PC-3 (cell line): Measurements from ENCODE around the gene KDM4B. TPM values are rescaled to one million over a fixed set of nuclear protein-coding genes. Genes with fewer than 3 reads are reported as not detected.

Source experiments
- ATAC-seq: fragments of 200-7000 bp; cut with Tn5 transposase; 2 replicates; pipeline ENCODE4 v1.9.1; 2020; ENCODE audit warnings: mild to moderate bottlenecking, moderate library complexity
- BruUV-seq: library from RNA; stranded (reverse); fragments of 400-500 nt; replicated peaks from 2 replicates; lab custom pipeline; 2021; lab: Mats Ljungman, UMichigan
- CTCF ChIA-PET: fragments of 300-600 bp; sonication (Branson Sonifier 250); formaldehyde crosslinking; loops from one replicate; lab custom pipeline; 2022; ENCODE audit warnings: antibody characterized with exemption; lab: Charles Lee
- POLR2A ChIA-PET: fragments of 300-600 bp; sonication (Branson Sonifier 250); formaldehyde crosslinking; loops from one replicate; lab custom pipeline; 2022; ENCODE audit warnings: antibody characterized with exemption; ENCODE audit not compliant: unreplicated experiment; lab: Charles Lee
- DNase-seq: peaks from one replicate; pipeline ENCODE4 v3.0.0-alpha.2; 2015
- H2AFZ ChIP-seq: fragments of 300-600 bp; sonication (generic); 2 replicates; pipeline ENCODE4 v1.6.0; 2016; ENCODE audit warnings: antibody characterized with exemption, low read length
- H3F3A ChIP-seq: fragments of 300-600 bp; sonication (generic); one replicate; pipeline ENCODE4 v1.6.0; 2017; ENCODE audit warnings: antibody characterized with exemption, low read length, control low read depth, mild to moderate bottlenecking; ENCODE audit not compliant: unreplicated experiment
- H3K27ac ChIP-seq: fragments of 300-600 bp; sonication (generic); 2 replicates; pipeline ENCODE4 v1.5.1; 2016; ENCODE audit warnings: mild to moderate bottlenecking, low read length
- H3K27me3 ChIP-seq: fragments of 300-600 bp; sonication (generic); 2 replicates; pipeline ENCODE4 v1.6.1; 2016; ENCODE audit warnings: low read length, mixed read lengths
- H3K36me3 ChIP-seq: fragments of 300-600 bp; sonication (generic); 2 replicates; pipeline ENCODE4 v1.6.1; 2016; ENCODE audit warnings: low read depth, mixed run types, low read length, mixed read lengths
- H3K4me1 ChIP-seq: fragments of 300-600 bp; sonication (generic); 2 replicates; pipeline ENCODE4 v1.5.1; 2016; ENCODE audit warnings: low read length; ENCODE audit not compliant: insufficient read depth
- H3K4me2 ChIP-seq: fragments of 300-600 bp; sonication (generic); 2 replicates; pipeline ENCODE4 v1.6.0; 2016; ENCODE audit warnings: low read length
- H3K4me3 ChIP-seq: fragments of 300-600 bp; sonication (generic); 2 replicates; pipeline ENCODE4 v1.5.1; 2016; ENCODE audit warnings: mild to moderate bottlenecking, low read length, mixed read lengths
- H3K79me2 ChIP-seq: fragments of 300-600 bp; sonication (generic); 2 replicates; pipeline ENCODE4 v1.6.1; 2017; ENCODE audit warnings: low read length, mixed read lengths
- H3K9ac ChIP-seq: fragments of 300-600 bp; sonication (generic); 2 replicates; pipeline ENCODE4 v1.6.0; 2016; ENCODE audit warnings: mild to moderate bottlenecking, low read length
- H3K9me2 ChIP-seq: fragments of 300-600 bp; sonication (generic); replicated peaks from 2 replicates; pipeline ENCODE4 v1.6.1; 2016; ENCODE audit warnings: mixed run types, low read length, mixed read lengths
- H3K9me3 ChIP-seq: fragments of 300-600 bp; sonication (generic); 2 replicates; pipeline ENCODE4 v1.6.1; 2016; ENCODE audit warnings: low read length, mixed read lengths
- H4K20me1 ChIP-seq: fragments of 300-600 bp; sonication (generic); 2 replicates; pipeline ENCODE4 v1.6.1; 2016; ENCODE audit warnings: low read length, mixed read lengths
- CTCF ChIP-seq: fragments of 300-600 bp; sonication (generic); conservative IDR thresholded peaks from 2 replicates; pipeline ENCODE4 v1.5.1; 2017; ENCODE audit warnings: antibody characterized with exemption, low read depth, mild to moderate bottlenecking, low read length
- EZH2 ChIP-seq: fragments of 300-600 bp; sonication (generic); IDR thresholded peaks from one replicate; pipeline ENCODE4 v1.6.1; 2017; ENCODE audit warnings: antibody characterized with exemption, mild to moderate bottlenecking, low read length; ENCODE audit not compliant: unreplicated experiment
- EZH2phosphoT487 ChIP-seq: fragments of 300-600 bp; sonication (generic); IDR thresholded peaks from 2 replicates; pipeline ENCODE4 v1.6.1; 2018; ENCODE audit warnings: mild to moderate bottlenecking, antibody characterized with exemption, low read length, borderline replicate concordance
- intact Hi-C: fragments of 100-400 bp; cut with micrococcal nuclease; formaldehyde crosslinking; loops from 2 replicates; pipeline ENCODE4 v1.9.0; 2023
- total RNA-seq: library from RNA; depleted of rRNA; stranded (reverse); fragments of >200 nt; gene quantifications from 2 replicates; pipeline ENCODE4 v1.2.3, GENCODE V29; 2014

Gene KDM4B
- total RNA-seq, 1 experiment from 2014 or later = 19.8 TPM

DNA sequence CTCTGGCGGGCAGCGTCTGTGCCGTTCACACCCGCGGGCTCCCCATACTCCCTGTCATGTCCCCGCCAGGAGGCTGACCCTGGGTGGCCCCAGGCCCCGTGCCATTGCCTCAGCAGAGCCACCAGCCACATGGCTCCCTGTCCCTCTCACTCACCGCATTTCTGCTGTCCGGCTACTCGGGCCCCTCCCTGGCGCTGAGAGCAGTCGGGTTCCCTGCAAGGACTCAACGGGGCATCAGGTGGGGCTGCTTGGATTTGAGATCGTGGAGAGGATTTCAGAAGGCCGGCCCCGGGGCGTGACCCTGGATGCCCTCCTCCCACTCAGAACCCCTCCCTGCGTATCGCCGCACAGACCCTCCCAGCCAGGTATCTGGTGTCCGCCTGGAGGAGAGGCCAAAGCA lies 142.1 kb downstream of the KDM4B start:
- Histone ChIP-seq H3K9me3 (no peaks in the 10 kb centered on the region), H3K4me1 (no peaks in the 10 kb centered on the region), H4K20me1 (no peaks in the 10 kb centered on the region), H2AFZ (no peak overlapping the region), H3K9ac (no peak overlapping the region), H3K4me2 (no peak overlapping the region), H3K27ac (no peak overlapping the region), H3K79me2 (no peaks in the 10 kb centered on the region), H3K9me2 (no peaks in the 10 kb centered on the region), H3K4me3 (no peak overlapping the region), H3K36me3 (no peaks in the 10 kb centered on the region; the same call in 1 of the 2 replicates), H3K27me3 (no peaks in the 10 kb centered on the region), H3F3A (no peaks in the 10 kb centered on the region)
- no peak for DNase-seq
- no peak for ATAC-seq
- ChIA-PET CTCF (no interaction called here), POLR2A (no interaction called here)
- no TSS peak for BruUV-seq
- TF ChIP-seq EZH2phosphoT487 (no peak), CTCF (no peak), EZH2 (no peak)
- intact Hi-C loops = no loop called here

- DNase-seq (no peak), ATAC-seq (no peak)
- Histone ChIP-seq H3K9me3 (no peaks in the 10 kb centered on the region), H3K36me3 (no peaks in the 10 kb centered on the region; the same call in 1 of the 2 replicates), H3K4me3 (no peak overlapping the region), H4K20me1 (no peaks in the 10 kb centered on the region), H3K27ac (no peak overlapping the region), H3K9me2 (no peaks in the 10 kb centered on the region), H2AFZ (no peak overlapping the region), H3F3A (no peaks in the 10 kb centered on the region), H3K9ac (no peak overlapping the region), H3K79me2 (no peaks in the 10 kb centered on the region), H3K4me1 (no peaks in the 10 kb centered on the region), H3K27me3 (no peaks in the 10 kb centered on the region), H3K4me2 (no peak overlapping the region)
- POLR2A ChIA-PET = no interaction called here
- CTCF ChIA-PET = no interaction called here
- intact Hi-C loops = no loop called here
- no TSS peak for BruUV-seq
- TF ChIP-seq EZH2 (no peak), CTCF (no peak), EZH2phosphoT487 (no peak)
Measured at GRCh38 chr19:5112175-5112574, 143.3 kb downstream of the KDM4B start.

DNA sequence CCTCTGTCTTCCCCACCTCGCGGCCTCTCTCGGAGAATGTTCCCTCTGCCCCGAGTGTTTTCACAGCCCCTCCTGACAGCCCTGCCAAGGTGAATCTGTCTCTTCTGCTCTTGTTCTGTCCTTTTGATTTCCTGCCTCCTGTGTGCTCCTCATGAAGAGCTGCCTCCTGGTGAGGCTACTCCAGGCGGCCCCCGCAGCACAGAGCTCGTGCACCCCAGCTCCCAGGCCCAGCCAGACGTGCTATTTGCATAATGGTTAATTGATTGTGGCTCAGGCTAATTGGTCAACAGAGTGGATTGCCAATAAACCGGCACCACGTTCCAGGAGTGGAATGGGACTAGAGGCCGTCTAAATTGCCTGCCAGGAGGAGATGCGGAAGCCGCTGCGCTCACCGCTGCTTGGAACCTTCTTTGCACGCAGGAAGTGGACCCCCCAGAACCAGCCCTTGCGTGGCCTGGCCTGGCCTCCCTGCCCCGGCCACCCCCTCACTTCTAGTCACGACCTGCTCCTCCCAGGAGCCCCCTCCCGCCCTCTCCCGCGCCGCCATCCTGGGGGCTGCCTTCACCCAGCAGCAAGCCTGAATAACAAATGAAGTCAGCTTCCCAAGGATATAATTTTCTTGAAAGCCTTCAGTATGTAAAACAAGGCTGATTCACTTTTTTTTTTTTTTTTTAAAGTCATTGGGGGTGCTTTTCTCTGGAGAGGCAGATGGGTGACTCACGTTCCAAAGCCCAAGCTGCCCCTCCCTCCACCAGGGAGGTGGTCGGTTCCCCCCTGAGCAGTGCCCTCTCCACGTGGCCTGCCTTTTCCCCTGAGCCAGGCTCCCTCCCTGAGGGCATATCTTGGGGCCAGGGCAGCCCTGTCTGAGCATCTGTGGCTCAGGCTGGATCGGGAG lies 144.0 kb downstream of the KDM4B start:
- Histone ChIP-seq H3K9ac (no peak overlapping the region), H4K20me1 (no peaks in the 10 kb centered on the region), H3K4me1 (no peaks in the 10 kb centered on the region), H3K9me3 (no peaks in the 10 kb centered on the region), H3K4me2 (no peak overlapping the region), H3K4me3 (no peak overlapping the region), H3K79me2 (no peaks in the 10 kb centered on the region), H3K27me3 (no peaks in the 10 kb centered on the region), H3F3A (no peaks in the 10 kb centered on the region), H3K27ac (no peak overlapping the region), H3K36me3 (no peaks in the 10 kb centered on the region; the same call in 1 of the 2 replicates), H3K9me2 (no peaks in the 10 kb centered on the region), H2AFZ (no peak overlapping the region)
- BruUV-seq = no TSS peak
- intact Hi-C loops = no loop called here
- DNase-seq (no peak), ATAC-seq (no peak)
- ChIA-PET CTCF (no interaction called here), POLR2A (interaction anchor here (0.6 kb wide), 1 partner anchor 119 kb away, joined by 4 read pairs; no protein-coding TSS in a partner anchor)
- no peak for TF ChIP-seq CTCF
